GM19463 (cell line): Measurements from ENCODE around the gene NHSL1.
A peak's percentile ranks its signal among the peaks of the same experiment; 100 is the strongest.
"Not testable (repeated sequence)": the region's sequence is repeated elsewhere in the genome, so short reads cannot be mapped to it uniquely, and the experiment has no call there.

Source experiments
- ATAC-seq: cut with Tn5 transposase; IDR thresholded peaks from one replicate; pipeline ENCODE4 v1.9.1; 2021; ENCODE audit warnings: mild to moderate bottlenecking, moderate library complexity; ENCODE audit not compliant: unreplicated experiment

NHSL1 gene

DNA sequence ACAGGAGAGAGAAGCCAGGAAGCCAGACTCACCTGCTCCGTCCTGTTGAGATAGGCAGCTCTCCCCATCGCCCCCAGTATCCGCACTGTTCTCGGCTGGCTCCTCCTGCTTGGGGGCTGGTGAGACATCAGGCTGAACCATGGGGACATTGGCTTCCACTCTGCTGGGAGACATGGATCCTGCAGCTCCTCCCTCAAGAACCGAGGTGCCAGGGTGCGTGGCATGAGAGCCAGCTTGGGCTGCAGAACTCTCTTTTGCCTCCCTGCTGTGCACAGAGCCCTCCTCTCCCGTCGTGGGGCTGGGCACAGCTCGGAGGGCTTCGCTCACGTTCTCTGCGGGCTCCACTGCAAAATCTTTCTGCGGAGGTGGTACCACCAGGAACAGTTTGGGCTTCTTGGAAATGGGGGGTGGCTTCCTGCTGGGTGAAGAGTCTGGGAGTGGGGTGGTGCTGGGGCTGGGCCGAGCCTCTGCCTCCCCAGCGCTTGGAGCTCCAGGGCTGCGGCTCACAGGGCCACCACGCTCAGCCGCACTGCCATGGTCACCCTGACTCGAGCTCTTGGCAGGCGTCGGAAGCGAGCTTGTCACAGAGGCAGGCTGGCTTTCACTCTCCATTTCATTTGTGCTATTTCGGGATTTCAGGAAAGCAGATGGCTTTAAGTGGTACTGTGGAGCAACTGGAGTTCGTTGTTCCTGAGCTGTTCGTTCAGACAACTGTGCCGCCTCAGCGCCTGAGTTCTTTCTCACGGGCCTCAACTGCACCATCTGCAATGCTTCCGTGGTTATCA is 68.7 kb downstream of the NHSL1 start:
- no peak for ATAC-seq

DNA sequence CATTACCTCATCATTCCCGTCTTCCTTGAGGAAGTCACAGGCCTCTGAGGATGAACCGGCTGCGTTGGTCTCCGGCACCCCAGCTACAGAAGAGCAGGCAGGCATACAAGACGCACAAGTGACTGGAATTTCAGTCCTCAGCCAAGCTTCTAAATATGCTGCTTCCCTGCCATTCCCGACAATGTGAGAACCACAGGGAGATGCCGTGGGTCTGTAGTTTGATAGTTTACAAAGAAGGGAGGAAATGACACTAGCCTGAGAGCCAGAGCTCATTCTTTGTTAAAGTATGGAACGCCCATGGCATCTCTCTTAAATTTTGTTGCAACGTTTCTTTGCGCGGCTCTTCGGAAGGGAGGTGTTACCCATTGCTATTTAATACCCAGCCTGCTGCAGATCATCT is 69.5 kb downstream of the NHSL1 start:
- ATAC-seq = no peak

DNA sequence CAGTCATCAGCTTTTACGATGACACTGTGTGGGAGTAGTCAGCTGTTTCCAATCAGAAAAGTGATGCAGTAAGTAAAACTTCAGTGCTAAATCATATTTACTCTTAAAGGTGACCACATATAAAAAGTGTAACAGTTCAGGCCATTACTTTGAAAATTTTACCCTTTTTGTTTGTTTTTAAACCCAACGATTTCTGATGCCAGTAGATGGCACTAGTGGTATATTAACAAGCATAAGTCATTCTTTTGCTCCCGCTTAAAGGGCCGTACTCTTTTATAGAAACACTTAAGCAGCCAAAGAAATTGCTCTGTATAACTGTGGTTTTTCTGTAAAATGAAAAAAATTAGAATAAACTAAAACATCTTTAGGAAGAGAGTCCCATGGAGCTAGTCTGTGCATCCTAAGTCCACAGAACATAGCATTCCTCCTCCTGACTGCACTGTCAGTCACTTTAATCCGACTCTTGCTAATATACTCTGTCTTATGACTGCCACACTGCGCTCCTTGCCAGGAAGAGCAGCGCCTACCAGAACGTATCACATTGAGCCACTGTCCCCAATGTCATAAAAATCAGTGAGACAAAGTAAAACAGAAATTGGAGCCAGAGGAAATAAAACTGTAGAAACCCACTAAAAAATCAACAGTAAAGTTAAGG is 70.2 kb downstream of the NHSL1 start:
- no peak for ATAC-seq

DNA sequence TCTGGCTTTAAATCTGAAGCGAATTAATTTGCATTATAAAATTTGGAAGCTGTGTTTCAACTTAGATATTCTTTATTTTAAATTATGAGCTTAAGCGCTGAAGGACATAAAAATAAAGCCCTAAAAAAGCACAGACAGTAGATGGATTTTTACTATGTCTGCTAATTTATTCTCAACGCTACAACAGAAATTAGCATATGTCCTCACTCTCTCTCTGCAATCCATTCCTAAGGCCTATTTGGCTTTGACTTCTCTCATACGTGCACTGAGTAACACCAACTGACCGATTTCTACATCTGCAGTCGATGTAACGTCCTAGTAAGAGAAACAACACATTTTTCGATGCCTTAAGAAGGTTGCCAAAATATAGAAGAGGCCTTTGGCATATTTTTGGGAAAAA is 71.6 kb downstream of the NHSL1 start:
- ATAC-seq = no peak

GRCh38 chr6:138426500-138427123 is 72.7 kb downstream of the NHSL1 start:
- no peak for ATAC-seq

DNA sequence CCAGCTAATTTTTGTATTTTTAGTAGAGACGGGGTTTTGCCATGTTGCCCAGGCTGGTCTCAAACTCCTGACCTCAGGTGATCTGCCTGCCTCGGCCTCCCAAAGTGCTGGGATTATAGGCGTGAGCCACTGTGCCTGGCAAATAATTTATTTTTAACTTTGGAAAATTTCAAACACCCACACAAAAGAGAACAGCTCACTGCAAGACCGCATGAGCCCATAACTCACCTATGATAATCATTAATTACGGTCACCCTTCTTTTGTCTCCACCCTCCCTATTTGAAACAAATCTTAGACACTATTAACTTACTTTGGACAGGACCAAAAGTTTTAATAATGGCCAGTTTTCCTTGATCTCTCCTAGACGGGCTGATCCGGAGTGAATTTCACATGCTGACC is 74.0 kb downstream of the NHSL1 start:
- not testable (repeated sequence) for ATAC-seq

GRCh38 chr6:138424004-138424904 is 75.0 kb downstream of the NHSL1 start:
- ATAC-seq = no peak

DNA sequence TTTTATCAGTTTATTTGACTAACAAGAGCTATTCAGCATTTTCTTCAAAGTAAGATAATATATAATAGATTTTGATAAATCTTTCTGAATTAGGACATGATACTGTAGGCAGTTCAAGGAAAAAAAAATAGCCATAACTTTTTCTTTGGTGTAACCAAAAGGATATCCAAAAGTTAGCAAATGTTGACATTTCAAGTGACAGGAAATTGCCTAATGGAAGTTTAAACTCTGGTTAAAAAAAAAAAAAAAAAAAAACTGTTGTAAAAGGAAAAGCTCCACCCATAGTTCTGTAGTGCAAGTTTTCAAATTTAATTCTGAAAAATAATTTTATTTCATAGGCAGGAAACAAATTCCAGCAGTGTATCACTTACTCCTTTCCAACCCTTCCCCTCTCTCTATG is 76.4 kb downstream of the NHSL1 start:
- ATAC-seq = no peak

DNA sequence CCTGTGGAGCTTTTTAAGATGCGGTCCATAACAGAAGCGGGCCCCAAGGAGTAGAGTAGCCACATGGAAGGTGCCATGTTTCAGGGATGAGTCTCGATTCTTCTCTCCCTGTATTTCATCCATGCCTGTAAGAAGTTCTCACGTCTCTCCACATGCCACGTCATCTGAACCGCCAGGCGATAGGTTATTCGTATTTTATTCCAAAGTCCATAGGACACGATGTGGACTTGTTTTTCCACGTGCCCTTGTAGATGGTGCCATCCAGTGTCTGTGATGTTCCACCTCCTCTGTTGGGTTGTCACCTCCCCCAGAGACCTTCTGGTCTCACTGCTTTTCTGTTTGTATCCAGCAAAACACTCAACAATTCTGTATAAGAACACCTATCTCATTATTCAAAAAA is 77.7 kb downstream of the NHSL1 start:
- ATAC-seq = no peak

DNA sequence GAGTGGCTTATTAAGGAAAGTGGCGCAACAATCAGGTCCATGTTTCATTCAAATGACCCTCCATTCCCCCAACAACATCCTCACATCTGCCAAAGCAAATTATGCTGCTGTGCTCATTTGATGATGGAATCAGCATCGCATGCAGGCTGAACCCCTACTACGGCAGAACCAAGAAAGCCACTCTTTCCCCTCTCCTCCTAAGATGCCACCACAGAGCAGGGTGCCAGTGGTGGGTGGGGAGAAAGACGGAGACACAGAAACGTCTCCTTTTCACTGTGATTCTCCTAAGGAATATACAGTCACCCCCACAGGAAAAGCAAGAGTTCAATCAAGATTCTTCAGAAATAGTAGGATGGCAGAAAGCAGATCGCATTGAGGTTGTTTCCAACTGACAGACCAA is 78.2 kb downstream of the NHSL1 start:
- no peak for ATAC-seq

- ATAC-seq = no peak
Observed at GRCh38 chr6:138420356-138420755, 78.9 kb downstream of the NHSL1 start.

DNA sequence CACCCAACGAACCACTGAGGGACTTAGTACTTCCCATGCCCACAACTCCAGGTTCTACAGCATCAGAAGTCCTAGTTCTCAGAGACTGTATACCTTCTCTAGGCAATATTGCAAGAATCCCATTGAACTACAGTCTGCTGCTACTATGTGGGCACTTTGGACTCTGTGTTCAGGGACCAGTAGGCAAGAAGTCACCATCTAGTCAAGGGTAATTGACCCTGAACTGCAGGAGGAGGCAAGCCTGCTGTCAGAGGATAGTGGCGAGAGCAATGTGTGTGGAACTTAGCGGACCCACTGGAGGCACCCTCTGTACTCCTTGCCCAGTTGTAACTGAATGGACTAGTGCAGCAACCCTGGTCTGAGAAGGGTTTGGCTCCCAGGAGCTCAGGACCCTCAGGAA is 79.5 kb downstream of the NHSL1 start:
- ATAC-seq = no peak

DNA sequence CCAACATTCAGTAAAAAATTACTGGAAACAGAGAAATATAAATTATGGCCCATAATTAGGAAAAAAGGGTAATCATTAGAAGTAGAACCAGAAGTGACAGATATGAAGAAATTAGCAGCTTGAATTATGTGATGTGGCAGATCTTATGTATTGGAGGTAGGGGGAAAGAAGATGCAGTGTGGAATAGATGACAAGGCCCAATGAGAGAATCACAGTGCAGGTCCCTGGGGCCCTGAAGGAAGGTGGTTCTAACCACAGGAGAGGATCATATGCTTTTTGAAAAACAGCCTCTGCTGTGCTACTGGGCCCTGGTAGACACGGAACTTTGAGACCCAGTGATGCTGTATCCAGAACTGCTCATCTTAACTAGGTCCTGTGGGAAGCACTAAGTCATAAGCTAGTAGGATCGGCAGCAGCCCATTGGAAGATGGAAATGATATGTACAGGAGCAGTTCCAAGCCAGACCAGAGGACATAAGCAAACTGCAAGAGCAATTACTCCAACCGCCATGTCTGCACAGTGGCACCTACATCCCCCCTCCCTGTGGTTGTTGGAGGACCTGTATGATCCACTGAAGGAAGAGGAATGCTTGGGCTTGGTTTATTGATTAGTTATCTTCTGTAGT is 81.1 kb downstream of the NHSL1 start:
- ATAC-seq = no peak

DNA sequence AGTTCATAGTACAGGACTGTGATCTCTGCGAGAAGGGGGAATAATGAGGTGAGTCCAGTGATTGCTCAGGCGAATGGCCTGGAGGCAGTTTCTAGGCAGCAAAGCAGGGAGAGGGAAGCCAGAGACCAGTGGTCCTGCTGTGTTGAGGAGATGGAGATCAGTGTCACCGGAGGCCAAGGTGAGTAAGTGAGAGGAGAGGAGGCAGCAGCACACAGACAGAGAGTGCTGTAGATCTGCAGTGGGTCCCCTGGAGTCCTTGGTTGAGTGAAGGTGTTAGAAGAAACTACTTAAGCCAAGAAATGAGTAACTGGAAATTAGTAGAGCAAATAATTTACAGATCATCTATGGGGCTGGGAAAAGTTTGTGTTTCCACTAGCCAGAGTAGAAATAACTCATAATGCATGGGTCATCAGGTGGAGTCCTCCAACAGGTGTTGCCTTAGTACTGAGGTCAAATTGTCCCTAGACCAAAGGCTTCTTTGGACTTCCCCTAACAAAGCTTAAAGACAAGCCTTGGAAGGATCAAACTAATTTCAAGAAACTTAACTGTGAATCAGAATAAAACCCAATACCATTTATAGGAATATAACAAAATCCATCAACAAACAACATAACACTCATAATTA is 81.7 kb downstream of the NHSL1 start:
- ATAC-seq = peak; percentile 52

DNA sequence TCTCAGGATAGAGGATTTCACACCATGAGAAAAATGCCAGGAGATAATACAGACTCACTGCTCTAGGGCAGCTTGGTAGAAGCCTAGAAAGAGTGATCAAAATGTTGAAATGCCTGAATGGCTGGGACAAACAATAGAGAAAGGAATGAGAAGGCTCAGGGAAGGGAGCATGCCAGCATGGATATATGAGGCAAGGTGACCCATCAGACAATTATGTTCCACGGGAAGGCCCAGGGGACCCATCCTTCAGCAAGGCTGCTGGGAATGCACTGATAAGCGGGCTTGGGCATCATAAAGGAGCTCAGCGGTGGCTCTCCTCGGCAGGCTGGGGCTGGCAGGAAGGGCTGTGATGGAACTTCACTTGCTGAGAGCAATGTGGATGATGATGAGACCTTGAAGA is 83.1 kb downstream of the NHSL1 start:
- ATAC-seq = no peak

DNA sequence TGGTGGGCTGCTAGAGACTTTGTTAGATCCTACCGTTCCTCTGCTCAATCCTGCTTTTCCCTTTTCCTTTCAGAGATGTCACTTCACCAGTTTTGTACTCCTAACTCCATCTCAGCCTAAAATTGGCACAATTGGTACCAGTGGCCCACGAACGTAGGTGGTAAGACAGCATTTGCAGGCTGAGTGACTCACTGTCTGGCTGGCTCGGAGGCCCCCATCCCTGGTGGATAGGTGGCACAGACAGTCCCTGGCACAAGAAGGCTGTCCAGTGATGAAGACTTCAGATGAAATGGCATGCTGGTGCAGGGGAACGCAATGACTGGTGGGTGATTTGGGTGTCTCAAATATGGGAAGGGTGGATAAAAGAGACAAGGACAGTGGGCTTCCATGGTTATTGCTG is 84.2 kb downstream of the NHSL1 start:
- no peak for ATAC-seq

DNA sequence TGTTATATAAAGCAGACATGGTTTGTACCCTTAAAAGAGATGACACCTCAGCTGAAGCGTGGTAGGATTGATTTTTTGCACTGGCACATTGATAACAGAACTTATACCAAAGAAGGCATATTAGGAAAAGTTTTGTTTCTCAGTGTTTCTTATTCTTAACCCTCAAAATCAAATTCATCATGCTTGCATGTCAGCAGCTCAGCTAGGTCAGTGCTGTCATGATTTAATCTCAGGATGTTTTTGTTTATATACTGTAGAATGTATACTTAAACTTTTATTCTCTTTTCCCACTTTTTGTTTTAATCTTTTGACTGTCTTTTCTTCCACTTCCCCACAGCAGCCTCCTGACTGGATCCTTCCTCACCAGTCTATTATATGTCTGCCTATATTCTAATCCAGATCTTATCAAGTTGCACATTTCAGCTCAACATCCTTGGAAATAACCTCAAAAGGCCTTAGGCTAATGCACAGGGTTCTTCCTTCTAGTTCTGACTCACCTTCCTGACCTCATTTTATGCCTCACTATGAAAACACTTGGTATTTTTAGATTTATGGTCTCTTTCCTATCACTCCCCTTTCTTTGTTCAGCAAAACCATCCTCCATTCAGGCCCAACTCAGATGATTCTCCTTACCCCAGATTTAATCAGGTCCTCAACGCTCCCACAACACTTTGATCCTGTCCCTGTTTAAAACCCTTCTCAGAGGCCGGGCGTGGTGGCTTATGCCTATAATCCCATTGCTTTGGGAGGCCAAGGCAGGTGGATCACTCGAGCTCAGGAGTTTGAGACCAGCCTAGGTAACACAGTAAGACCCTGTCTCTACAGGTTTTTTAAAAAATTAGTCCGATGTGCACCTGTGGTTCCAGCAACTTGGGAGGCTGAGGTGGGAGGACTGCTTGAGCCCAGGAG is 88.1 kb downstream of the NHSL1 start:
- peak; percentile 64 for ATAC-seq

DNA sequence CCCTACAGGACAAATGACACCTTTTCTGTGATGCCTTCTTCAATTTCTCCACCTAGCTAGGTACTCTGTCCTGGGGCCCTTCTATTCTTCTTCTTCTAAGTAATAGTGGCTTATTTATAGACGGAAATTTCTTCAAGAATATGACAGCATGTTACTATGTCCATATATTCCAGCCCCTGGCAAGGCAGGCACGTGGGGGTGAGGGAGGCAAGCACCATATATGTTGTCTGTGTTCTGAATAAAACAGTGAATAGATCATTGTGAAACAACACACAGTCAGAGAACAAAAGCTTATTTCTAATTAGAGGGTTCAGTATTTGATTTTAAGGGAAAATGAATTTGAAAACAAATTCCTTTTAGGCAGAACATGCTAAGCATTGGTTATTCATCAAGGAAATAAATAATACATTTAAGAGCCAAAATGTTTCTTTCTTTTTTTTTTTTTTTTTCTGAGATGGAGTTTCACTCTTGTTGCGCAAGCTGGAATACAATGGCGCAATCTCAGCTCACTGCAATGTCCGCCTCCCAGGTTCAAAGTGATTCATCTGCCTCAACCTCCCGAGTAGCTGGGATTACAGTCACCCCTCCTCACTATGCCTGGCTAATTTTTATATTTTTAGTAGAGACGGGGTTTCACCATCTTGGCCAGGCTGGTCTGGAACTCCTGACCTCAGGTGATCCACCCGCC is 89.1 kb downstream of the NHSL1 start:
- no peak for ATAC-seq

DNA sequence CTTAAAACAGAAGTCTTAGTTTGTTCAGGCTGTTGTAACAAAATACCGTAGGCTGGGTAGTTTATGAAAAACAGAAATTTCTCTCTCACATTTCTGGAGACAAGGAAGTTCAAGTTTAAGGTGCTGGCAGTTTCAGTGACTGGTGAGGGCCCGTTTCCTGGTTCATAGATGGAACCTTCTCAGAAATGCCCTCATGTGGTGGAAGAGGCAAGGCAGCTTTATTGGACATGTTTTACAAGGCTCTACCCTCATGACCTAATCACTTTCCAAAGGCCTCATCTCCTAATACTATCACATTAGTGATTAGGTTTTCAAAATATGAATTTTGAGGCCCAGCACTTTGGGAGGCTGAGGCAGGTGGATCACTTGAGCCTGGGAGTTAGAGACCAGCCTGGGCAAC is 92.9 kb downstream of the NHSL1 start:
- no peak for ATAC-seq
